HG03039 (cell line): ENCODE data around the gene BRD7.

Experiments used
- ATAC-seq: cut with Tn5 transposase; IDR thresholded peaks from one replicate; pipeline ENCODE4 v1.9.1; 2021; ENCODE audit warnings: mild to moderate bottlenecking, moderate library complexity; ENCODE audit not compliant: unreplicated experiment

The BRD7 gene

GRCh38 chr16:50305441-50306061 is 63.2 kb downstream of the BRD7 start:
- no peak for ATAC-seq

- no peak for ATAC-seq
Observed at GRCh38 chr16:50304467-50305440, 64.0 kb downstream of the BRD7 start.

GRCh38 chr16:50303605-50304466 is 65.0 kb downstream of the BRD7 start:
- ATAC-seq: no peak

GRCh38 chr16:50303041-50303604 is 65.7 kb downstream of the BRD7 start:
- no peak for ATAC-seq

- no peak for ATAC-seq
Observed at GRCh38 chr16:50302472-50303005, 66.2 kb downstream of the BRD7 start.

DNA sequence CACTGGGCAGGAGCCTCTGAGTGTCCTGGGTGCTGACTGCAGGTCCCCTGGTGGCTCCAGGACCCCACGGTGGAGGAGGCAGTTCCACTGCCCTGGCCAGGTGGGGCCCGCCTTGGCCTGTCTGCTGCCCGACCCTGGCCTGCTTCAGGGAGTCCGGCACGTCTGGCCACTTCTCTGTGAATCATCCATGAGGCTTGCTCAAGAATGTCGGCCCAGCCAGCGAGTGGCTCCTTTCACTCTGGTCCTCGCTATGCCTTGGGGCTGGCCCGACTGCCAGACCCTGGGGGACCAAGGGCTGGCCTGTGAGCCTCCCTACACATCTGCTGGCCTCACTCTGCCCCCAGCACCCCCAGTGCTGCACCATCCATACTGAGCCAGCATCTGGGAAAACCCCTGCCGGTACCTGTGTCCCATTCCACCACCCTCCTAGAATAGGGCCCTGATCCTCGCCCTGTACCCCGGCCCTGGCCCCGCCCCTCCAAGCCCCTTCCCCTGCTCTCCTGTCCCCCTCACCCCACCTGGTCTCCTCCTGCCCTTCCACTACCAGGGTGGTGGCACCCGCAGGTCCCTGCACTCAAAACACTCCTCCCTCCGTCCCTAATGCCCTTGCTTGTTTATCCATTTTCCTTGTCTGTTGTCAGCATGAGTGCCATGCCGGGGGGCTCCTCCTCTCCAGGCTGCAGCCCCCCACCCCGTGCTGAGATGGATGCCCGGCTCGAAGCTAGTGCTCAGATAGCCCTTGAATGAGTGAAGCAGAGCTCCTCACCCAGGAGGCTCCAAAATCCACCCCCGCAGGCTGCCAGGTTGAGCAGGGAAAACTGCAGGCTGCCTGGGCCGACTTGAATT is 66.9 kb downstream of the BRD7 start:
- no peak for ATAC-seq

- ATAC-seq: no peak
Observed at GRCh38 chr16:50300942-50301625, 67.7 kb downstream of the BRD7 start.

GRCh38 chr16:50299508-50300105 is 69.2 kb downstream of the BRD7 start:
- no peak for ATAC-seq

DNA sequence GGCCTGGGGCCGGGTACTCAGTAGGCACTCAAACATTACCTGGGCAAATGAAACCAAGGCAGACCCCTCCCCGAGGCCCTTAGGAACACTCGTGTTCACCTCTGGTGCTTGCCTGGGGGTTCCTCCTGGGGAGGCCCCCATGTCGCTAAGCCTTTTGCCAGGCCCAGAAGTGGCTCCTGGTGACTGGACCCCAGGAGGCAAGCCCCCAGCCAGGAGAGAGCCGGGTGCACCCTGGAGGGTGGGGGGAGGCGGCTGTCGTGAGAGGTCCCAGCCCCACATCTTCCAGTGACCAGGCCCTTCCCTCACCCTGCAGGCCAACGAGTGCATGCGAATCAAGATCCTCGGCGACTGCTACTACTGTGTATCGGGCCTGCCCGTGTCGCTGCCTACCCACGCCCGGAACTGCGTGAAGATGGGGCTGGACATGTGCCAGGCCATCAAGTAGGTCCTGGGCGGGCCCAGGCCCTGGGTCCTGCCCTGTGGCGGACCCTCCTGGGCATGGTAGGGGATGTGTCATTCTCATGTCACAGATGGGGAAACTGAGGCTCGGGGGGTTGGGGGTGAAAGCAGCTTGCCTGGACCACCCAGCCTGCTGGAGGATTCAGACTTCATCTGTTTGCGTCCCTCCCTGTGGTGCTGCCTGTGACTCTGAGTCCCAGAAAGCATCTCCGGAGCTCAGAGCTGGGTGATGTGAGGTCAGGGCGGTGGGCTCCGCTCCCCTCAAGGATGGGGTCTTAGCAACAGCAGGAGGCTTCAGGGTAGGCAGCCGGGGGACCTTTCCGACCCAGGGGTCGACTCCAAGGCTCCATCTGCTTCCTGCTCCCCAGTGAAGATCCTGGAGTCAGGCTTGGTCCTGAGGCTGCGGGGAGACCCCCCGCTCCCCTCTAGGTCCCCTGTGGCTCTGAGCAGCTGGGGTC is 69.9 kb downstream of the BRD7 start:
- ATAC-seq: no peak

DNA sequence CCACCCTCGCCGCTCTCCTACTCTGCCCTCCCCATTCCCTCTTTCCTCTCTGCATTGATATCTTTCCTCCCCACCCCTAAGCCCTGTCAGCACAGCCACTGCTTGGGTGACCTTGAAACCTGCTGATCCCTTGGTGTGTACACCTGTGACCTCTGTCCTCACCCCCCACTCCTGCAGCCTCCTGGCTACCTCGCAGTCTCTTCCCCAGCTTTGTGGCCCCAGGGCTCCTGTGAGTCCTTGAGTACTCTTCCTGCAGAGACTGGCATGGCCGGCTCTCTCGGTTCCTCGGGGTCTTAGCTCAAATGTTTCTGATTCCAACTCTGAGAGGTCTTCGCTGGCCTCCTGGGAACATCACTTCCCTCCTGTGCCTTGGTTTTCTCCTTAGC is 70.7 kb downstream of the BRD7 start:
- ATAC-seq: no peak

DNA sequence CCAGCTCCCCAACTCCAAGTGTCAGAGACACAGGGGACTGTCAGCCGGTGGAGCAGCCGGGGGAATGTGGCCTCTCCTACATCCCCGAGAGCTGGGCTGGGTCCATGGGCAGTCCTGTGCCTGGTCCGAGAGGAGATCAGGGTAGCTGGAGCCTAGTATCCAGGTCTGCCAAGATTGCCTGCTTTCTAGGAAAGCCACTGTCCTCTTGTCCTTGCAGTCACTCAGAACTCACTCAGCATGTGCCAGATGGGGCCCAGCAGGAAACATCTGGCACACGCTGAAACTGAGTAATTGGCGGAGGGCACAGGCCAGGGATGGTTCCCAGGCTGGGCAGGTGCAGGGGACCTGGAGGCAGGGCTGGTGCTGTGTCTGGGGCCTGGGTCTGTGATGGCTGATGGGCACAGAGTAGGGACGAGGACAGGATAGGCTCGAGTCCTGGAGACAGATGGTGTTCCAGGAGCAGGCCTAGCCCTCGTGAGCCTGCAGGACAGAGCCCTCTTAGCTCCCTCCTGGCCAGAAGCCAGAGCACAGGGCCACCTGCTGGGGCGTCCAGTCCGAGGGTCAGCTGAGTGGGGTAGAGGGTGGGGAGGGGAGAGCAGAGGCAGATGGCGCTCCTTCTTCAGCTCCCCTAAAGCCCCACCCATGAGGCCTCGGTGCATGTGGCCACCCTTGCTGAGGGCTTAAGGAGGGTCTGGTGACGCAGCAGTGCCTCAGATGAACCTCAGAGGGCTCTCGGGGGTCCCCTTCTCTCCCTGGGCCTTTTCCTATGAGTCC is 71.3 kb downstream of the BRD7 start:
- ATAC-seq: no peak

GRCh38 chr16:50296807-50297206 is 72.0 kb downstream of the BRD7 start:
- ATAC-seq: no peak

DNA sequence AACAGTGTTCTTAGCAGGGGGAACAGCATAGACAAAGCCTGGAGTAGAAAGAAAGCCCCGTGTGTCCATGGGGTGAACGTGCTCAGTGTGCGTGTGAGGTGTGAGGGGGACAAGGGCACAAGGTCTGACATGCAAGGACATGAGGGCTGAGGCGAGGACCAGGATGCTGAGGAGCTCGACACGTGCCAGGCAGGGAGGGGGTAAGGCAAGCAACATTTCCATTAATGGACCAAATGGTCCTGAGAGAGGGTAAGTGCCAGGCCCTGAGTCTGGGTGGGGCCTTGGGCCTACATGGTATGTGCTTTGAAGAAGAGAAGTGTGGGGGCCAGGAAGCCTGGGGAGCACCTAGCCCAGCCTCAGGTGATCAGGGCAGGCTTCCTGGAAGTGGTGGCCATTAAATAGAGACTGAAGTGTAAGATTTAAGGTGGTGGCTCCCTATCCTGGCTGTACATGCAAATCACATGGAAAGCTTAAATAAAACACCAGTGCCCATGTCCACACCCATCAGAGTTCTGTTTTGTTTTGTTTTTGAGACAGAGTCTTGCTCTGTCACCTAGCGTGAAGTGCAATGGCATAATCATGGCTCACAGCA is 73.2 kb downstream of the BRD7 start:
- ATAC-seq: no peak

- ATAC-seq: no peak
Observed at GRCh38 chr16:50294955-50295354, 73.8 kb downstream of the BRD7 start.

GRCh38 chr16:50293994-50294855 is 74.6 kb downstream of the BRD7 start:
- ATAC-seq: no peak
